Measurements from ENCODE around the gene BBX.

- TF ChIP-seq CDX4 (CRISPR knock-in tag; IDR thresholded peaks at IDR 0.05; ENCODE audit: borderline replicate concordance) (no peak), ETV6 (CRISPR knock-in tag; IDR thresholded peaks at IDR 0.05) (no peak), ATF2 (CRISPR knock-in tag; IDR thresholded peaks at IDR 0.05; ENCODE audit: borderline replicate concordance, low read depth) (no peak), NR2C2 (CRISPR knock-in tag; IDR thresholded peaks at IDR 0.05) (no peak), TEAD1 (CRISPR knock-in tag; IDR thresholded peaks at IDR 0.05) (no peak), ZBTB21 (CRISPR knock-in tag; IDR thresholded peaks at IDR 0.05; ENCODE audit: borderline replicate concordance) (no peak), HMGXB4 (CRISPR knock-in tag; IDR thresholded peaks at IDR 0.05) (no peak), NR3C1 (CRISPR knock-in tag; conservative IDR thresholded peaks at IDR 0.05; ENCODE audit: low read depth) (no peak), CTCF (IDR thresholded peaks at IDR 0.05) (no peak), TP53 (CRISPR knock-in tag; IDR thresholded peaks at IDR 0.05) (no peak), ESRRA (CRISPR knock-in tag; IDR thresholded peaks at IDR 0.05; ENCODE audit: borderline replicate concordance) (no peak), JUN (CRISPR knock-in tag; IDR thresholded peaks at IDR 0.05) (no peak), NR1H2 (CRISPR knock-in tag; IDR thresholded peaks at IDR 0.05) (no peak), ATF3 (CRISPR knock-in tag; conservative IDR thresholded peaks at IDR 0.05) (no peak)
These were observed 110.8 kb downstream of the BBX start for GRCh38 chr3:107633327-107634098.

Data from WTC11 (cell line).